ENCODE results near the gene CCR7.

The CCR7 gene

GRCh38 chr17:40514013-40514875 is 51.0 kb downstream of the CCR7 start:
- no peak for DNase-seq

GRCh38 chr17:40511667-40512220 is 53.5 kb downstream of the CCR7 start:
- no peak for DNase-seq

- DNase-seq = no peak
These were observed 54.1 kb downstream of the CCR7 start for GRCh38 chr17:40511136-40511535.

GRCh38 chr17:40510328-40510648 is 55.0 kb downstream of the CCR7 start:
- no peak for DNase-seq

GRCh38 chr17:40509626-40510327 is 55.5 kb downstream of the CCR7 start:
- no peak for DNase-seq

- DNase-seq = no peak
These were observed 58.5 kb downstream of the CCR7 start for GRCh38 chr17:40506786-40507185.
